GM19035 (cell line): ENCODE measurements around the gene DMAC2L.
"Not testable (repeated sequence)": the region's sequence is repeated elsewhere in the genome, so short reads cannot be mapped to it uniquely, and the experiment has no call there.

ENCODE experiments used
- ATAC-seq: cut with Tn5 transposase; IDR thresholded peaks from one replicate; pipeline ENCODE4 v1.9.1; 2021; ENCODE audit not compliant: unreplicated experiment

Gene DMAC2L

DNA sequence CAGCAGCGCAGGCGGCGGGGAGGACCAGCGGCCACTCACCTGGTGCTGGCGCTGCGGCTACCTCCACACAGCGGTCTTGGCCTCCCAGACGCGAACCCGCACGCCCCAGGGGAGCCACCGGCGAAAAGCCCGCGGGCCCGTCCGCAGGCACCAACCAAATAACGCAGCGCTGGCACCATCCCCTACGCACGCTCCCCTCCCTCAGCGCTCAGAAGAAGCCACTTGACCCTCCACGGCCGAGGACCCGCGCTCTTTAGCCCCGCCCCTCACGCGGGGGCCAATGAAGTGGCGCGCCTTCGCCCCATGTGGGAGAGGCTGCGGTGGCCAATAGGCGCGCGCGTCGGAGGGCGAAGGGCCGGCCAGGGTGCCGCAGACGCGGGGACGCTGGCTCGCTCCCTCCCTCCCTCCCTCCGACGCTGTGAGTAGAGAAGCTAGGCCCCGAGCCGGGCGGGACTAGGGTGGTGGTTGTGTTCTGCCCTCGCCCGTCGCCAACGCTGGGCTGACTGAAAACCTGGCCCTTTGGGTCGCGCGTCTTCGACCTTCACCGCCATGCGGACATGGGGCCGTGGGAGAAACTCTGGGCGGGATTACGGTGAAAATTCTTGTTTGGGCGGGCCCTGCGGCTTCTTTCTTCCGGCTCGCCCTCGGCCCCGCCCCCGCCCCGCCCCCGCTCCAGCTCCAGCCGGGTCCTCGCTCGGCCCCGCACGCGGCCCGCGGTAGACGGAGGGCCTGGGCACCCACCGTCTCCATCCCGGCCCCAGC lies at the start of gene DMAC2L, which contains the start of gene L2HGDH:
Gene DMAC2L, plus strand, starts transcription at position 353 of the 762 bp plus-strand sequence. CDS start 9,164 bp downstream, outside the sequence.
Gene L2HGDH, minus strand, starts transcription at position 258 of the 762 bp plus-strand sequence. Its CDS starts 79 bp downstream, at position 179.
- ATAC-seq, result peak; percentile 94

DNA sequence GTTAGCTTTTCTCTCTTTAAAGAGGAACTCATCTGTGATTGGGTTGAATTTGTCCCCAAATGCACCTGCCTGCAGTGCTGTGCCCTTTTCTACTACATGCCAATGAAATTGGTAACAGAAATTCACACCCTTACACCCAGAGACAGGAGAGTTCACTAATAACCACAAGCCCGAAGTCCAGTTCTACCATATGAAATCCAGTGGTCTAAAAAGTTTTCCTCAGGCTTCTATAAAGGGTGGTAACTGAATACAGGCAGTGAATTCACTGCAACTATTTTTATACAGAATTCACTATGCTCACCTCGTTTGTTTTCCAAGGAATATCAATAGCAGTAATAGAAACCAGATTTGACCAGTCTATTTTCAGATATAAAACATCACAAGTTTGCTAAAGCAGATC lies 49.3 kb upstream of the DMAC2L start:
- no peak for ATAC-seq

- no peak for ATAC-seq
Measured at GRCh38 chr14:50263321-50263720, 48.8 kb upstream of the DMAC2L start.

DNA sequence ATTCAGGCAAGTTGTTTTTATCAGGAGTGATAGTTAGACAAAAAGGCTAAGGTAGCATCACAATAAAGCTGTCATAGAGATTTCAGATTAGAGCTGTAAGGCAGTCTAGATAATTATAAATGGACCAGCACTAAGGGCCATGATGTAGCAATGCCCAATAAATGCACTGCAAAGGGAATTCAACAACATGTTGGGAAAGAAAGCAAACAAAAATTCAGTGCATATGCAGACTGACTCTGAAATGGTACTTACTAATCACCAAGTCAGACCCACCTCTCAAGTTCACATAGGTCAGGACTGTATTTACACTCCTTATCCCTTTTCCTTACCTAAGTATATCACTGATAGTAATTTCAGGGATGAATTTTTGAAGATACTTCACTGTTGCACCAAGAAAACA lies 47.1 kb upstream of the DMAC2L start:
- no peak for ATAC-seq

DNA sequence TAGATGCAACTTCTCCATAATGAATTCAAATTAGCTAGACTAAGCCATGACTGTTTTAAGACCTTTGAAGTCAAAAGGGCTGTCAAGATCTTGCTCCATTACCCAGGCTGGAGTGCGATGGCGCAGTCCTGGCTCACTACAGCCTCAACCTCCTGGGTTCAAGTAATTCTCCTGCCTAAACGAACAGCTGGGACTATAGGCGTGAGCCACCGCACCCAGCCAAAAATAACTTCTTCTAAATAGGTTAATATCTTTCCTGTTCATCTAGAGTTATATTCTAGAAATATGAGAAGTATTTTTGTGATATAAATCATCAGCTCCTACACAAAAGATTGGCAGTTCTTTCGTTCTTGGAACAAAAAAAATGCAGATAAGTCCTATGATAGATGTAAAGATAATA lies 41.2 kb upstream of the DMAC2L start:
- no peak for ATAC-seq

GRCh38 chr14:50272498-50272897 lies 39.6 kb upstream of the DMAC2L start:
- no peak for ATAC-seq

DNA sequence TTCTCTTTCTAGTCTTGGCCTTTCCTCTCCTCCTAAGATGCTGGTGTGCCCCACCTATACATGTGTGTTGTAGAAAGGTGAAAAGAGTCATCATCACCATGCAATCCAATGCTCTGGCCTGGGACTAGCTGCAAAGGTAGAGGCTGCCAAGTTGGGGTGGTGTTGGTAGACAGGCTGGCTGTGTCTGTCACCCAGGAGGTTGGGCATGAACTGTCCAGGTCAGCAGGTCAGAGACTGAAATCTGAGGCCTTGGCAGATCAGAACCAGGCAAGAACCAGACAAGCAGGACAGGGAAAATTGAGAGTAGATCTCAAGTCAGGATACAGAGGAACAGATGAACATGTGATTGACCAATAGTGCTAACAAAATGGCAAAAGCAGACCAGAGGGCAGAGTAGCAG lies 26.3 kb upstream of the DMAC2L start:
- ATAC-seq, result no peak

- ATAC-seq, result no peak
Measured at GRCh38 chr14:50288146-50288545, 24.0 kb upstream of the DMAC2L start.

DNA sequence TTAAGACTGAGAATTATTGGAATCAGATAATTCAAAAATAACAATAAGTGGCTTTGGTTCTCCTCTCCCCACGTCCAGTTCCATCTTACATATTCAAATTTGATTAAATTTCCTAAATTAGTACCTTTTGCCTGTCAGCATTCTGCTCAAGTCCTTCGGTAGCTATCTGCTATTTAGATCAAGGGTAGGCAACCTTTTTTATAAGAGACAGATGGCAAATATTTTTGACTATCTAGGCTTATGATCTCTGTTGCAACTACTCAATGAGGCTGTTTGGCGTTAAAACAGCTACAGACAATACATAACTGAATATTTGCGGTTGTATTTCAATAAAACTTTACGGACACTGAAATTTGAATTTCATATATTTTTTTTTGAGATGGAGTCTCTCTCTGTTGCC lies 21.8 kb upstream of the DMAC2L start:
- no peak for ATAC-seq

- ATAC-seq, result no peak
Measured at GRCh38 chr14:50299585-50299984, 12.5 kb upstream of the DMAC2L start.

DNA sequence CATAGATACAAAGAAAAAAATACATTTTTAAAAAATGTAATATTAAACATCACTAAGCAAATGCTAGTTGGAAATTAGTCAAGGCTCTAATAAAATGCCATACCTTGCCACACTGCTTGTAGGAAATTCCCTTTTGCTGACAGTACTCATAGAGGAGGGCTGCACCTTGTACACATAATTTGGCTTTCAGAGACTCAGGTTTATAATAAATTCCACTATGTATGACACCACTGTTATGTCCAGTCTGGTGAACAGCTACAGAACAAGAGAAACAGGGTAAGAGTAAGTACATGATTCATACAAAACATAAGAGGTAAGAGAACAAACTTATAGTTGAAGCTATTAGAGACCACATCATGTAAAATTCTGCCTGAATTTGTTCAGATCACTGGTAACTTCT lies 10.2 kb upstream of the DMAC2L start:
- no peak for ATAC-seq

GRCh38 chr14:50303744-50304471 lies 8.2 kb upstream of the DMAC2L start:
- ATAC-seq, result no peak

DNA sequence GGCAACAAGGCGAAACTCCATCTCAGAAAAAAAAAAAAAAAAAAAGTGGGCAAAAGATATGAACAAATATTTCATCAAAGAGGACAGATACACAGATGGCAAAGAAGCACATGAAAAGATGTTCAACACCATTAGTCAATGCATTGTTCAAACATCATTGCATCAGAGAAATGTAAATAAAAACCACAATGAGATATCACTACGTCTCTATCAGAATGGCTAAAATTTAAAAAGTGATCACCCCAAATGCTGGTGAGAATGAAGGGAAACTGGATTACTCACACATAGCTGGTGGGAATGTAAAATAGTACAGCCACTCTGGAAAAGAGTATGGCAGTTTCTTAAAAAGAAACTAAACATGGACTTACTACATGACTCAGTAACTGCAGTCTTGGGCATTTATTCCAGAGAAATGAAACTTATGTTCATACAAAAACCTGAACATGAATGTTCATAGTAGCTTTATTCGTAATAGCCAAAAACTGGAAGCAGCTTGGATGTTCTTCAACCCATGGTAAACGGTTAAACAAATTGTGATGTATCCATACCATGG lies 3.7 kb upstream of the DMAC2L start:
- no peak for ATAC-seq

DNA sequence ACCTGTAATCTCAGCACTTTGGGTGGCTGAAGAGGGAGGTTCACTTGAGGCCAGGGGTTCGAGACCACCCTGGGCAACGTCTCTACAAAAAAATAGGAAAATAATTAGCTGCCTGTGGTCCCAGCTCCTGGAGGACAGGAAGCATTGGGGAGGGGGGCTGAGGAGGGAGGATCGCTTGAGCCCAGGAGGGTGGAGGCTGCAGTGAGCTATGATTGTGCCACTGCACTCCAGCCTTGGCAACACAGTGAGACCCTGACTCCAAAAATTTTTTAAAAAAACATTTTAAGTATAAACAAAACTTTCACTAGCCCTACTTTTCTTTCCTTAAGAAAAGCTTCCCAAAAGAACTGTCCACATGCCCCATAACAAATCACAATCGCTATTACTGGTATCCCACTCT lies 1.7 kb upstream of the DMAC2L start:
- no peak for ATAC-seq

GRCh38 chr14:50311337-50311971 lies 670 bp upstream of the DMAC2L start:
- ATAC-seq, result no peak

DNA sequence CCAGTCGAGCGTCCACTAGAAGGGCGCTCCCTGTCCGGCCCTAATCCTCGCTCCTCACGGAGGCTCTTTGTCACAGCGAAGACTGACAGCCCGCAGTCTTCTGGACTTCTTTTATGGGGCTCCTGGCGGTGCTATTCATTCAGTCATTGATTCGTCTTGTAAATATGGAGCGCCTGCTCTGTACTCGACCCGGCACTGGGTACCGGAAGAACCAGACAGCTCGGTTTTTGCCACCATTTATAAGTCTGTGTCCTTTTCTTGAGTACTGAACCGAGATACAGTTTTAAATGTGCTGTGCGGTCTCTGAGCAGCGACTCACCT lies 570 bp downstream of the DMAC2L start:
- ATAC-seq, result peak; percentile 24

DNA sequence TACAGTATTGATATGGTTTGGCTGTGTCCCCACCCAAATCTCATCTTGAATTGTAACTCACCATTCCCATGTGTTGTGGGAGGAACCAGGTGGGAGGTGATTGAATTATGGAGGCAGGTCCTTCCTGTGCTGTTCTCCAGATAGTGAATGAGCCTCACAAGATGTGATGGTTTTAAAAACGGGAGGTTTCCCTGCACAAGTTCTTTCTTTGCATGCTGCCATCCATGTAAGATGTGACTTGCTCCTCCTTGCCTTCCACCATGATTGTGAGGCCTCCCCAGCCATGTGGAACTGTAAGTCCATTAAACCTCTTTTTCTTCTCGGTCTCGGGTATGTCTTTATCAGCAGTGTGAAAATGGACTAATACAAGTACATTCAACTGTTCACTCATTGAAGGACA lies 2.0 kb downstream of the DMAC2L start:
- ATAC-seq, result not testable (repeated sequence)

- no peak for ATAC-seq
Measured at GRCh38 chr14:50318031-50318626, 6.0 kb downstream of the DMAC2L start.

- ATAC-seq, result no peak
Measured at GRCh38 chr14:50319293-50319692, 7.2 kb downstream of the DMAC2L start.

DNA sequence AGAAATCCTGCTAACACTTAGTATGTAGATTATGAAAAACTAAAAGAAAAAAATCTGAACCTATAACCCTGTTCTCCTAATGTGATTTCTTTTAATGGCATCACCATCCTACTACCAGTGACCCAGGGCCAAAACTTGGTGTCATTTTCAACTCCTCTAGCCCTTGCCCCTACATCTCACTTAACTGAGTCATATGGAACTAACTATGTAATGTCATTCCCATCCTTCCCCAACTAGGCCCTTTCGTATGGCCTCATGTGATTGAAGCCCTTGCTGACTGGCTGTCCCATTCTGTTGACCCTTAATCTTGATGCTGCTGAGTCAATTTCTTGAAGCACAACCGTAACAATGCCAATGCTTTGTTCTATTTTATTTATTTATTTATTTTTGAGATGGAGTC lies 7.6 kb downstream of the DMAC2L start:
- ATAC-seq, result no peak

DNA sequence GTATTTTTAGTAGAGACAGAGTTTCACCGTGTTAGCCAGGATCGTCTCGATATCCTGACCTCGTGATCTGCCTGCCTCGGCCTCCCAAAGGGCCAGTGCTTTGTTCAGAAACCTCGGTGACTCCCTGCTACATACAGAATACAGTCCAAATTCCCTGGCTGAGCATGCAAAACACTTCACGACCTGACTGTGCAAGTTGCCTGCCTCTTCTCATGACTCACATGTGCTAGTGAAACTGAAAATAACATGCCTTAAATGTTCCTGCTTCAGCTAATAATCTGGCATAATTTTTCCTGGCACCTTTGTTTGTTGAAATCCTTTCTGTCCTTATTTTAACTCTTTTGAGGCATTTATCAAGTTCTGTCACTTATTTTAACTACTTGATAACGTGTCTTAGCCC lies 8.2 kb downstream of the DMAC2L start:
- ATAC-seq, result peak; percentile 31
